Measurements from ENCODE around the gene NFXL1. TPM values are rescaled to one million over a fixed set of nuclear protein-coding genes. Genes with fewer than 3 reads are reported as not detected.

Gene NFXL1
- total and polyA plus RNA-seq, 2 donors (not counting 1 experiment from before 2014, with no cell fraction given) = 5.8 to 16.5 TPM

- Histone ChIP-seq H3K27ac (ENCODE audit: low read length in 2 of 2) (no peak overlapping the region), H3K9me3 (ENCODE audit: control extremely low read depth in 1 of 3, control insufficient read depth in 2 of 3, insufficient read depth in 1 of 3, low read length in 2 of 3) (peaks cover 0 to 5% (median 4%) of the 10 kb centered on the region in 3 donors), H3K36me3 (replicated peaks in 1 of 2; ENCODE audit: control extremely low read depth in 1 of 2, control insufficient read depth in 1 of 2, extremely low read depth in 1 of 2, insufficient read depth in 2 of 2, low read length in 1 of 2) (peaks cover 16 to 40% of the 10 kb centered on the region in 2 experiments), H3K79me2 (ENCODE audit: control insufficient read depth, insufficient read depth, low read length) (no peaks in the 10 kb centered on the region), H2AFZ (ENCODE audit: insufficient read depth, low read depth, low read length, poor library complexity, severe bottlenecking) (no peak overlapping the region), H3K9ac (ENCODE audit: low read length) (no peak overlapping the region), H3K4me3 (ENCODE audit: control extremely low read depth in 1 of 5, extremely low read depth in 1 of 5, insufficient read depth in 1 of 5, low read depth in 2 of 5, low read length in 4 of 5) (no peak overlapping the region), H3K4me2 (replicated peaks; ENCODE audit: low read depth, low read length, poor library complexity, severe bottlenecking) (no peak overlapping the region), H3K4me1 (ENCODE audit: control insufficient read depth in 2 of 2, insufficient read depth in 2 of 2, low read length in 2 of 2) (no peaks in the 10 kb centered on the region), H4K20me1 (ENCODE audit: control insufficient read depth, insufficient read depth, low read length, poor library complexity, severe bottlenecking) (no peaks in the 10 kb centered on the region), H3K27me3 (replicated peaks in 1 of 4; ENCODE audit: control extremely low read depth in 1 of 4, control insufficient read depth in 3 of 4, insufficient read depth in 4 of 4, low read length in 3 of 4) (no peaks in the 10 kb centered on the region)
- DNase-seq (no peak), ATAC-seq (ENCODE audit: low read depth) (no peak)
- CTCF ChIA-PET = interaction anchor here (0.5 to 0.8 kb wide), 2 partner anchors 39 to 50 kb away, joined by 3 read pairs; no protein-coding TSS in a partner anchor
- Mint-ChIP-seq H3K27ac (no peak overlapping the region), H3K9me3 (ENCODE audit: insufficient read depth) (peaks cover 2% of the 10 kb centered on the region), H3K27me3 (no peaks in the 10 kb centered on the region), H3K4me1 (no peaks in the 10 kb centered on the region), H3K4me3 (no peak overlapping the region)
- no peak for TF ChIP-seq EZH2 (IDR thresholded peaks at IDR 0.05; ENCODE audit: borderline replicate concordance, insufficient read depth, low read depth, low read length, poor library complexity, severe bottlenecking)
- TF ChIP-seq CTCF (IDR thresholded peaks at IDR 0.05) = no peak
- intact Hi-C loops (cut with micrococcal nuclease) = no loop called here
- POLR2A ChIA-PET = no interaction called here
These were observed 38.1 kb downstream of the NFXL1 start for GRCh38 chr4:47876310-47876709.

DNA sequence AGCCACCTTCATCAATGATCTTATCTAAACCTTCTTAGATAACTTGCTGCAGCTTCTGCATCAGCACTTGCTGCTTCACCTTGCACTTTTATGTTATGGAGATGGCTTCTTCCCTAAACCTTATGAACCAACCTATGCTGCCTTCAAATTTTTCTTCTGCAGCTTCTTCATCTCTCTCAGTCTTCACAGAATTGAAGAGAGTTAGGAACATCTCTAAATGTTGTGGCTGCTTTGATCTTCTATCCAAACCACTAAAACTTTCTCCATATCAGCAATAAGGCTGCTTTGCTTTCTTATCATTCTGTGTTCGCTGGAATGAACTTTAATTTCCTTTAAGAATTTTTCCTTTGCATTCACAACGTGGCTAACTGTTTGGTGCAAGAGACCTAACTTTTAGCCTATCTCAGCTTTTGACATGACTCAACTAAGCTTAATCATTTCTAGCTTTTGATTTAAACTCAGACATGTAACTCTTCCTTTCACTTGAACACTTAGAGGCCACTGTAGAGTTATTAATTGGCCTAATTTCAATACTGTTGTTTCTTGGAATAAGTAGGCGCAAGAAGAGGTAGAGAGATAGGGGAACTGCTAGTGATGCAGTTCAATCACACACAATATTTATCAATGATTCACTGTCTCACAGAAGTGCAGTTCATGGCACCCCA, 40.4 kb downstream of the NFXL1 start:
- Mint-ChIP-seq H3K27me3 (no peaks in the 10 kb centered on the region), H3K9me3 (ENCODE audit: insufficient read depth) (peaks cover 2% of the 10 kb centered on the region), H3K4me3 (no peak overlapping the region), H3K4me1 (no peaks in the 10 kb centered on the region), H3K27ac (no peak overlapping the region)
- intact Hi-C loops (cut with micrococcal nuclease) = no loop called here
- no peak overlapping the region for H3K4me3 ChIP-seq (ENCODE audit: control extremely low read depth in 1 of 5, extremely low read depth in 1 of 5, insufficient read depth in 1 of 5, low read depth in 2 of 5, low read length in 4 of 5)
- peaks cover 0 to 5% (median 4%) of the 10 kb centered on the region in 3 donors for H3K9me3 ChIP-seq (ENCODE audit: control extremely low read depth in 1 of 3, control insufficient read depth in 2 of 3, insufficient read depth in 1 of 3, low read length in 2 of 3)
- no peak for ATAC-seq (ENCODE audit: low read depth)
- no peaks in the 10 kb centered on the region for H3K27me3 ChIP-seq (replicated peaks in 1 of 4; ENCODE audit: control extremely low read depth in 1 of 4, control insufficient read depth in 3 of 4, insufficient read depth in 4 of 4, low read length in 3 of 4)
- H4K20me1 ChIP-seq (ENCODE audit: control insufficient read depth, insufficient read depth, low read length, poor library complexity, severe bottlenecking) = no peaks in the 10 kb centered on the region
- TF ChIP-seq CTCF (IDR thresholded peaks at IDR 0.05) (no peak), EZH2 (IDR thresholded peaks at IDR 0.05; ENCODE audit: borderline replicate concordance, insufficient read depth, low read depth, low read length, poor library complexity, severe bottlenecking) (no peak)
- no peaks in the 10 kb centered on the region for H3K79me2 ChIP-seq (ENCODE audit: control insufficient read depth, insufficient read depth, low read length)
- ChIA-PET POLR2A (no interaction called here), CTCF (no interaction called here)
- H2AFZ ChIP-seq (ENCODE audit: insufficient read depth, low read depth, low read length, poor library complexity, severe bottlenecking) = no peak overlapping the region
- H3K4me2 ChIP-seq (replicated peaks; ENCODE audit: low read depth, low read length, poor library complexity, severe bottlenecking) = no peak overlapping the region
- DNase-seq = no peak
- H3K36me3 ChIP-seq (replicated peaks in 1 of 2; ENCODE audit: control extremely low read depth in 1 of 2, control insufficient read depth in 1 of 2, extremely low read depth in 1 of 2, insufficient read depth in 2 of 2, low read length in 1 of 2) = peaks cover 16 to 40% of the 10 kb centered on the region in 2 experiments
- no peak overlapping the region for H3K9ac ChIP-seq (ENCODE audit: low read length)
- WGBS (ENCODE audit: insufficient coverage) = 89% methylated on average over 2 of the region's 3 CpGs
- H3K4me1 ChIP-seq (ENCODE audit: control insufficient read depth in 2 of 2, insufficient read depth in 2 of 2, low read length in 2 of 2) = no peaks in the 10 kb centered on the region
- no peak overlapping the region for H3K27ac ChIP-seq (ENCODE audit: low read length in 2 of 2)
